NCI-H2171 (cell line): ENCODE results near the gene FZD10.

ENCODE experiments used
- DNase-seq: peaks from one replicate; lab custom pipeline; 2025; lab: John Stamatoyannopoulos, UW

The FZD10 gene

DNA sequence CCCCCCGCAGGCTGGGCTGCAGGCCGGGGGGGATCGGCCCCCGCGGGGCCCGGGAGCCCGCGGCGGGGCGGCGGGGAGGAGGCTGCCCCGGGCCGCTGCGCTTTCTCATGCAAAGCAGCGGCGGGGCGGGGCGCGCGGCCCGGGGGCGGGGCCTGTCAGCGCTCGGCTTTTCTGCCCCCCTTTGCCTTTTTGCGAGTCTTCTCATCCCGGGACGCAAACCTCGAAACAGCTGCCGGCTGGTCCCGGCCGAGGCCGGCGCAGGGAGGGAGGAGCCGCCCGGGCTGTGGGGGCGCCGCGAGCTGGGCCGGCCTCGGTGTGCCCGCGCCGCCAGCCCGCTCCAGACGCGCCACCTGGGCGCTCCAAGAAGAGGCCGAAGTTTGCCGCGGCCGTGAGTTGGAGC lies at the start of gene FZD10:
Gene FZD10 (plus strand): TSS at position 198 of the 400 bp plus-strand sequence. CDS start 479 bp downstream, outside the sequence.
- DNase-seq, result no peak

GRCh38 chr12:130114952-130115351 lies 47.3 kb upstream of the FZD10 start:
- DNase-seq, result no peak

GRCh38 chr12:130115646-130116045 lies 46.6 kb upstream of the FZD10 start:
- DNase-seq, result no peak

DNA sequence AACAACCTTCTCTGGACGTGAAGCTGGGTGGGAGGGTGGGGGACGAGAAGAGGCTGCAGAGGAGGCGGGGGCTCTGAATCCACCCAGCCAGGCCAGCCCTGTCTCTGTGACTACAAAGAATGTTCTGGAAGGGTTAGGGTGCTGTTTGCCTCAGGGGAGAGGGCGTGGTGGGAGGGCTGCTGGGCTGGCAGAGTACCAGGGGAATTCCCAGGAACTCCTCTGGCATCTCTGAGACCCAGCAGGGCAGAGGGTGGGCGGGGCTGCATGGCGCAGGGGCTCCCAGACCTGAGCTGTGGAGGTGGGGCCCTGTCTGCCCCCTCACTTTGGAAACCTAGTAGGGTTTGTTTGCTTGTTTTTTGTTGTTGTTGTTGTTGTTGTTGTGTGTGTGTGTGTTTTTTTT lies 45.5 kb upstream of the FZD10 start:
- no peak for DNase-seq

- no peak for DNase-seq
Measured at GRCh38 chr12:130117233-130117632, 45.0 kb upstream of the FZD10 start.

GRCh38 chr12:130117701-130118100 lies 44.6 kb upstream of the FZD10 start:
- no peak for DNase-seq

DNA sequence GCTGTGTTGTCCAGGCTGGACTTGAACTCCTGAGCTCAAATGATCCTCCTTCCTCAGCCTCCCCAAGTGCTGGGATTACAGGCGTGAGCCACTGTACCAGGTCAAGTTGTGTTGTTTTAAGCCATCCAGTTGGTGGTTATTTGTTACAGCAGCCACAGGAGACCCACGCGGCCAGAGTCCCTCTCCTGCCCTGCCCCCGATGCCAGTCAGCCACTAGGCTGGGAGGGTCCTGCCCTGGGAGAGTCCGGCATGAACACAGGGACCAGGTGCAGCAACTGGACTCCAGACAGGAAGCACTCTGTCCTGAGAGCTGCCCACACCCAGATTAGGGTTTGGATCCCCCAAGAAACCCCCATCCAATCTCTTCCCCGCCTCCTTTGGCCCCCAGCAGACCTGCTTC lies 44.1 kb upstream of the FZD10 start:
- no peak for DNase-seq

- DNase-seq, result no peak
Measured at GRCh38 chr12:130119241-130119861, 42.9 kb upstream of the FZD10 start.

GRCh38 chr12:130120012-130120805 lies 42.1 kb upstream of the FZD10 start:
- no peak for DNase-seq

- DNase-seq, result no peak
Measured at GRCh38 chr12:130121226-130122000, 40.9 kb upstream of the FZD10 start.

DNA sequence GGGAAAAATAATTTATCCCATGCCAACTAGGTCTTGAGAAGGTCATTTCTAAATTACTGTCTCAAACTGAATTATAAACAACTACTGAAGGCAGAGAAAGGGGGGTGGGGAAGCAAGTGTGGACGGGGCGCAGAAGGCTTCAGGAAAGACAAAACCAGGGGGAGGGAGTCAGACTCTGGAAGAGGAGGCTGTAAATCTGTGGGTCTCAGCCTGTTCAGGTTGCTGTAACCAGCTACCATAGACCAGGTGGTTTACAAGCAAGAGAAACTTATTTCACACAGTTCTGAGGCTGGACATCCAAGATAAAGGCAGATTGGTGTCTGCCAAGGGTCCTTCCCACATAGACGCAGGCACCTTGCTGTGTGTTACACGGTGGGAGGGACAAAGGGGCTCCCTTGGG lies 39.9 kb upstream of the FZD10 start:
- DNase-seq, result no peak

- no peak for DNase-seq
Measured at GRCh38 chr12:130124106-130124505, 38.2 kb upstream of the FZD10 start.

GRCh38 chr12:130124605-130125244 lies 37.5 kb upstream of the FZD10 start:
- DNase-seq, result no peak

- no peak for DNase-seq
Measured at GRCh38 chr12:130126023-130126432, 36.2 kb upstream of the FZD10 start.

GRCh38 chr12:130127532-130127911 lies 34.7 kb upstream of the FZD10 start:
- no peak for DNase-seq

- no peak for DNase-seq
Measured at GRCh38 chr12:130127912-130128789, 34.1 kb upstream of the FZD10 start.

GRCh38 chr12:130128790-130129735 lies 33.2 kb upstream of the FZD10 start:
- DNase-seq, result no peak

DNA sequence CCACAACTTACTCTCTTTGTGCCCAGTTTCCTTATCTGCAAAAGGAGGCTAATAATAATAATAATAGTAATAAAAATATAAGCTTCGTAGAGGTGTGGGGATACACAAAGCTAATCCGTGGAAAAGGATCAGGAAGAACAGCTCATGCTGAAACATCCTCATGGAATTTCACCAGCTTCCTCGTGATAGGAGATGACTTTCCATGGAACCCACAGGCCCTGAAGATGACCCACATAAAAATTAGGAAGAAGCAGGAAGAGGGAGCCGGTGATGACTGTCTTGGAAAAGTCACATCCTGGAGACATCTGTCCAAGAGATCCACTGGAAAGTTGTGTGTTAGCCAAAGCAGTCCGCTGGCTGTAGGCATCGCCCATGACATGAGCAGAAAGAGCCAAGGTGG lies 31.9 kb upstream of the FZD10 start:
- DNase-seq, result no peak

DNA sequence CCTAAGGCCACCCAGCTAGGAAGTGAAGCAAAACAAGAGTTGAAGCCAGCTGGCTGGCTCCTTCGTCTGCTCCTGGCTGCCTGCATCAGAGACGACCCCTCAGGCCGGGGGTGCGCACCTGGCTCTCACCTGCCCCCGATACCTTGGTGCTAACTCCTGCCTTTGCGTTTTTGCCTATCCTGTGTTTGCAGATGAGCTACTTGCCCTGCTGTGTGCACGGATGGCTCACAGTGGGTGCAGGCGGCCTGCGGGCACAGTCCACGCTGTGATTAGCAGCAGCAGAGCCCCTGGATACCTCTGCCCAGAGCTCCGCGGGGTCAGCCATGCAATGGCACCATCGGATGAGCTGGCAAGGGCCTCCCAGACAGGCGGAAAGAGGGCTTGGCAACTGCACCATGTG lies 31.2 kb upstream of the FZD10 start:
- DNase-seq, result no peak

DNA sequence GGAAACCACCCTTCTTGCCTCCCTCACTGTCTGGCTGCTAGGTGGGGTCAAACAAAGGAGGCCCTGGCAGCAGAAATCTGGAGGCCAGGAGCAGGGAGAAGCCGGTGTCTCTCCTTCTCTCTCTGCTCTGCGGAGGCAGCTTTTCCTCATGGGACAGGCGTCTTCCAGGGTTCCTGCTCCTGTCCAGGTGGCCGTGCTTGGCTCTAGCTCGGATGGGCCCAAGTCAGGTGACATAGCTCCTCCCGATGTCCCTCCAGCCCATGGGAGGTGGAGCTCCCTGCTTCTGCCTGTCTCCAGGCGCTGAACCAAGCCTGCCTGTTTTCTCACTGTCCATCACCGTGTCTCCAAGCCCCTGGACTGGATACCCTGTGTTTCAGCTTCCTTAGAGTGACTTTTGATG lies 30.5 kb upstream of the FZD10 start:
- no peak for DNase-seq
